NCI-H446 treated with DMSO at 0.1 percent for 48 hours (cell line): ENCODE measurements around the gene IL26.
"Not testable (repeated sequence)": the region's sequence is repeated elsewhere in the genome, so short reads cannot be mapped to it uniquely, and the experiment has no call there.

Source experiments
- DNase-seq: peaks from one replicate; lab custom pipeline; 2025; lab: John Stamatoyannopoulos, UW

The IL26 gene

DNA sequence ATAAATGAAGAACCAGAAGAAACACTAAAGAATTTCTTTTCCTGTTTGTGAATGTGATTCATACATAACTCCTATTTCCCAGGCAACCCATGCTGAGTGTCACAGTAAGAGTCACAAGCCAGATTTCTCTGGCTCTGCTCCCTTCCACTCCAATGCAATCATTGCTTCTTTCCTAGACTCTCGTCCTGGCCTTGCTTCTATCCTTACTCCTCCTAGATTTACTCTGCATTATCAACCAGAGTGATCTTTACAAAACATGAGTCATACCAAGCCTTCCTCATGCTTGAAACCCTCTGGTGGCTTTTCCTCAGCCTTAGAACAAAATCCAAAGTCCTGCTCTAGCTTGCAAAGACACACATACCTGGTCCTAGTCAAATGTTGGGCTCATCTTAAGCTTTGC, 14.5 kb upstream of the IL26 start:
- no peak for DNase-seq

DNA sequence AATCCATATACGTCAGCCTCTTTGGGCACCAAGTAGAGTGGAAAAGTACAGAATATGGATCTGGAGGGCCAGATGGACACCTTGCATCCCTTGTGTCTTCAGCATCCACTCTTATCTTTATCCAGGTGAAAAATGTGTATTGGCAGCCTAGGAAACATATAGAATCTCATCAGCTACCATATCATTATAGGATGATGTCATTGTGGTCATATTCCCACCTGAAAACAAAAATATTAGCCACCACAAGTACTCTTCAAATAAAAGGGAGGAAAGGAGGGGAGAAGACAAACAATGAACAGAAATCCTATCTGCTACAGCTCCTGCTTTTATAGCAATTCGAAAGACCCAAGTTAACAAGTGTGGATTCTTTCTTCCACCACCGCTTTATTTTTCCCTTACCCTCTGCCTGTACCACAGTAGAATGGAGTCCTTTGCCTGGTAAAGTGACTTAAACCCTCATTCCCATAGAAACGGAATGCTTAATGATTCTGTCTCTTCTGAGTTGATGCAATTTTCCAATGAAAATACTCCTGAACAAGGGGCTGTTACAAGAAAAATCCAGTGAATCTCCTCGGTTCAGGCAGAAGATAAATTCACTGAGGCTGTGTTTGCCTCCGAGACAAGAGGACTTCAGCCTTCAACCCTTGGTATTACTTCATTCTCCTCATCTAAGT, 13.8 kb upstream of the IL26 start:
- no peak for DNase-seq

GRCh38 chr12:68237619-68238018, 12.0 kb upstream of the IL26 start:
- DNase-seq, result no peak

DNA sequence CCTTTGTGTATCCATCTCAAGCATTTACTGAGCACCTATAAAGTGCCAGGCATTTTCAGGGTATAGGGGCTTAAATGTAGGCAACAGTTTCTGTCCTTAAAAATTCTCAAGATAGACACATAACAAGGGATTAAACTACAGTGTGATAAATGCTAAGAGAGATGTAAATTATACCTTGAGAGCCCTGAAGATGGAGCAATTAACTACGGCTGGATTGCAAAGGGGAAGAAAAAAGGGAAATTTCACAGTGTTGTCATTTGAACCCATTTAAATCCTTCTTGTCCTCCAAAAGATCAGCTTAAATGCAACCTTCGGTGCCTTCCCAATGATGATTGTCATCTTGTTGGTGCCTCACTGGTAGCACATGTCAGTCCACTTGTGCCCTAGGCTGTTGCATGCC, 11.5 kb upstream of the IL26 start:
- no peak for DNase-seq

DNA sequence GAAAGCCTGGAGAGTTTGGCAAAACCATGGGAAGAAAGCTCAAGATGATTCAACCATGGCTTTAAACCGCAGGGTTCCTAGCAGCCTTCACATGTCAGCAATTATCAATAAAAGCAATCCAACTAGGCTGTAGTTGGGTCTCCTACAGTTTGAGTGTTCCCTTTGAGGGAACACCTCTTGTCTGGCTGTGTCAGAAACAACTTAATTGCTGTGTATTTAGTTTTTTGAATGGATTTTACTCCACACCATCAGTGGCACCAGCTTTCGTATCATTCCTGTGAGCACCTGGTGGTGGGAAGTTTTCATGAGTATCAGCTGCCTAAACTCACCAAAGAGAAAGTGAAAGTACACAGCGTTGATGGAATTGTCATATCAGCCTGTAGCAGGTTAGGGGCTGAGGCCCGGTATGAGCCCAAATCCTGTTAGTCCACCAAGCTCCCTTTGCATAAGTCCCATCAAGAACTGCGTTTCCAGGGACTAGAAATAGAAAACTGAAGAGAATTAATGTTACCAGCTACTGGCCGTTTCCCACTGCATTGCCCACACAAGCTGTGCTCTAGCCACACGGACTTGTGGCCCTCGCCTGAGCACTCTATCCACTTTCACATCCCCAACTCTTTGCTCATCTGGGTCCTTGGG, 10.9 kb upstream of the IL26 start:
- DNase-seq, result no peak

DNA sequence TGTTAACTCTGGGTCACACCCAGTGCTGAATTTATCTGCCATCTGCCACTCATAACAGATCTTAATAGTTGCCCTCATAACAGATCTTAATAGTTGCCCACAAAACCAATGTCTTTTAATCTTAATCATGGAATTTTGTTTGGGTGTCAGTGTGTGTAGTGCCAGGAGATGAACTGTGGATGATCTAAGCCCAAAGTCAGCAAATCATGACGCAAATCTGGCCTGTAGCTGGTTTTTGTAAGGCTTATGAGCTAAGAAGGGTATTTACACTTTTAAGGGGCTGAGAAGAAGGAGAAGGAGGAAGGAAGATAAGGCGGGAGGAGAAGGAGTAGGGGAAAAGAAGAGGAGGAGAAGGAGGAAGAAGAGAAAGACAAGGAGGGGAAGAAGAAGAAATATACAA, 10.0 kb upstream of the IL26 start:
- DNase-seq, result no peak

DNA sequence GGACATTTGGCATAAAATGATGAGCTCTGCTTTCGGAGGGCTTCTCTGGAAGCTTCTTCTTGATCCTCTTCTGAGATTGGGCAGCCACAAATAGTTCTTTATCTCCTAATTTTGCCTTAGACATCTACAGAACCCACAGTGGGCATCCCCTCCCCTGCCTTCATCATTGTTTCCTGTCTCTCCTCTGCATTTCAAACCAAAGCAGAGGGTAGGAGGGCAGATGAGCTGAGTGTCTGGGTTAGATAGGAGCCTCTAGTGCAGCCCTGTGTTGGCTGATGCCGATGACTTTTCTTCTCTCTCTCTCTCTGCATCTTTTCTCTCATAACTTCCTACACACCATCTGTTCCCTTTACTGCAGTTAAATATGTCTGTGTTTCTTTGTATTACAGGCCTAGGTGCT, 8.5 kb upstream of the IL26 start:
- no peak for DNase-seq

DNA sequence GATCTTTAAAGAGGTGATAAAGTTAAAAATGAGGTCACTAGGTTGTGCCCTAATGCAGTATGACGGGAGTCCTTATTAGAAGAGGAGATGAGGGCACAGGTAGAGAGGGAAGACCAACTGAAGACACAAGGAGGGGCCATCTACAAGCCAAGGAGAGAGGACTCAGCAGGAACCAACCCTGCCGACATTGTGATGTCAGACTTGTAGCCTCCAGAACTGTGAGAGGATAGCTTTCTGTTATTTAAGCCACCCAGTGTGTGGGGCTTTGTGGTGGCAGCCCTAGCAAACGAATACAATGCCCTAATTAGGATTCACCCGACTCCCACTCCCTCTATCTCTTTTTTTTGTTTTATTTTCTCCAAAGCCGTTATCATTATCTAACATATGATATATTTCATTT, 7.9 kb upstream of the IL26 start:
- no peak for DNase-seq

- DNase-seq, result no peak
These were observed 6.1 kb upstream of the IL26 start for GRCh38 chr12:68231691-68232090.

GRCh38 chr12:68231229-68231628, 5.6 kb upstream of the IL26 start:
- no peak for DNase-seq

GRCh38 chr12:68229956-68230355, 4.3 kb upstream of the IL26 start:
- DNase-seq, result no peak

DNA sequence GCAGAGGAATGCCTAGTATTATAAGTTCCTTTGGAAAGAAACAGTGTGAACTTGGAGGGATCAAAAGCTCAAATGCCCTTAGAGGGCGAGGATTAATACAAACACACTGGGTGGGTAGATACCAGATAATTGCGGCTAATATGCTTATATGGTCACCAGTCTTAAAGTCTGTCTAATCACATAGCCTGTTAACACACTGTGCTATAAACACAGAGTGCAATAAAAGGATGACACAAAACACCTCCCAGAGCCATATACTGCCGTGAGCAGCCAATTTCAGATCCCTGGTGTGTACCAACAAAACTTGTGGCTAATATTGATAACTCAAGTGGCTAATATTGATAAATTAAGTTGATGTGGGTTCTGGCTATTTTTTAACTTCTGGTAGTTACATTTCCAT, 1.7 kb upstream of the IL26 start:
- no peak for DNase-seq

- DNase-seq, result no peak
These were observed 861 bp downstream of the IL26 start for GRCh38 chr12:68224613-68225285.

DNA sequence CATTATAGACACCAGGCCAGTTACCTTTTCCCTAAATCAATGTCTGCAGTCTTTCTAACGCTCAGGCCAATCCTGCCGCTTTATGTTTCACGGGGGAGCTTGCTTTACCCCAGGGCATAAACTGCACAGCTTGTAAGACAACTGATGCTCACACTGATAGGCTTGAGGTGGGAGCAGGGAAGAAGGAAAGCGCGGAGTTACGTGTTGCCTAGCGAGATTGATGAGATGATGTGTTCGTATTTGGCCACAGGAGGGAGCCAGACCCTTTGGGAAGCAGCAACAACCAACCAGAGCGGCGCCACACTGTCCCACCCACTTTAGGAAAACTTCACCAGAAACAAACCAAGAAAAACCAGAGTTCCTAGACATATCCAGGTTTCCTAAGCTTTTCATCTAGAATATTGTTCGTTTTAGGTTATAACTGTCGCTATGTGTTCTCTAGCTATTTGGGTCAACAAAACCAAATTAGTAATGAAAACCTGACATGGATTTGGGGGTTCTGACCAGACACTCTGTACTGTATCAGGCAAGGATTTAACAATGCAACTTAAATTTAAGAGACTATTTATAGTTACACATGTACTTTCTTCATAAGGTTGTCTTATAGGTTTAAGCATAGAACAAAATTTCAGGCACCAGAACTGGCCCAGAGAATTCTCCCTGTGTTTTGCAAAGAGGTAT, 2.4 kb downstream of the IL26 start:
- DNase-seq, result peak; percentile 74

GRCh38 chr12:68222326-68222725, 3.3 kb downstream of the IL26 start:
- DNase-seq, result peak; percentile 20

GRCh38 chr12:68221497-68221896, 4.1 kb downstream of the IL26 start:
- DNase-seq, result no peak

DNA sequence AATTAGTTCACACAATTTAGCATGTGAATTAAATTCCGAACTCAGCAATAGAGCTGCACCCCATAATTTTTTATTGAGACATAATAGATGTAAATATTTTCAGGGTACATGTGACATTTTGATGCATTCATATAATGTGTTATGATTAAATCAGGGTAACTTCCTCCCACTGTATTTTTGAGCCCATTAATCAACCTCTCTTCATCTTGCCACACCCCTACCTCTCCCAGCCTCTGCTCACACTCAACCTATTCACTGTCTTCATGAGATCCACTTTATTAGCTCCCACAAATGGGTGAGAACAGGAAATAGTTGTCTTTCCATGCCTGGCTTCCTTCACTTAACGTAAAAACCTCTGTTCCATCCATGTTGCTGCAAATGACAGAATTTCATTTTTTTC, 14.7 kb downstream of the IL26 start:
- DNase-seq, result no peak

DNA sequence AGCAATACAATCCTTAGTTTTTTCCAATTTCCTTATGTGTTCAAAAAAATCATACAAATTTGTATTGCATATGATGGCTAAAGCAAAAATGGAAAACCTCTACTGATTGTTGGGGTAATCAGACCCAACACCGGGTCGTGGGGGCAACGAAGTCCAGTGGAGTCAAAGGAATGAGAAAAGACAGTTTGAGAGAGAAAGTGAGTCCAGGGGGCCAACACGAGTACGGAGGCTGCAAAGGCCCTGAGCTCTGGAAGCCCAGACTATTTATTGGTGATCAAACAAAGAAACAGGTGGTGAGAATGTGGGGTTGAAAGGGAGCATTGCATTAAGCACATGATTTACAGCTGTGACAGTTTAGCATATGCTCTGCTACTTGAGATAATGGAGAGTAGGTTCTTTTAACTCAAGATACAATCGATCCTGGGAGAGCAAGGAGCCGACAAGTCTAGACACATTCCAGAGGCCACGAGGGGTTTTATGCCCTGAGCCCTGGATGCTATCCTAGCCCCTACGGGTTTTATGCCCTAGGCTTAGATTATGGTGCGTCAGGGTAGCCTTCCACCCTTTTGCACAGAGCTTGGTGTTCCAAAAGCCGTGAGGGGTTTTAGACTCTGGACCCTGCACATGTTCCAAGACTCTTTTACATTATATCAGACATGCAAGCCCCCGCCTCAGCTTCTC, 16.4 kb downstream of the IL26 start:
- DNase-seq, result not testable (repeated sequence)

DNA sequence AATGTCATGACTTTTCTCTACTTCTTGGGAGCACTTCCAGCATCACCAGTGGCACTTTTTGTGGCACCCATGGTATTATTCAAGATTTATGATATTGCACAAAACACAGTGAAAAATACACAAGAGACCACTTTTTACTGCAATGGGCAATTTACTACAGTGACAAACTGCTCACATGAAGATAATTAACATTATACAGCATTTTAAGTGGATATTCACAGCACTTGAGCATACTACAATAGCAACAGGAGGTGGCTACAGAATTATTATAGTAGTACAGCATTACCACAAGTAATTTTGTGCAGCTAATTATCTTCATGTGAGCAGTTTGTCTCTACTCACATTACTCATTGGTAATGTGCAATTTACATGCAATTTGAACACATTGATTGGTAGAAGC, 18.3 kb downstream of the IL26 start:
- no peak for DNase-seq

DNA sequence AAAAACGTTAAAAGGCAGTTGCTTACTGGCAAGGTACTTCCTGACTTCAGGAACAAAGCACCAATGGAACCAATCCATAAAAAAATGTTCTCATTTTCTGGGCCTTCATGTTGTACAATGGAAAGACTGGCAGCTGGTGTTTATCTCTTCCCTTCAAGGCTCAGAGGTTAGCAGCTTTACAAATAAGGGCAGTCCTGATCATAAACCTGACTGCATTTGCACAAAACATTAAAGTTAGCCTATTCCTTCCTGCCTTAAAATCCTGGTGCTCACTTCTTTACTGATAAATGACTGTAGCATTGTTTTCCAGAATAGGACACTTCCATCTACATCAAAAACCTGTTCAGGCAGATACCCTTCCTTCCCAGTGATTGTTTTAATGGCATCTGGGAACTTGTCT, 19.2 kb downstream of the IL26 start:
- DNase-seq, result no peak

DNA sequence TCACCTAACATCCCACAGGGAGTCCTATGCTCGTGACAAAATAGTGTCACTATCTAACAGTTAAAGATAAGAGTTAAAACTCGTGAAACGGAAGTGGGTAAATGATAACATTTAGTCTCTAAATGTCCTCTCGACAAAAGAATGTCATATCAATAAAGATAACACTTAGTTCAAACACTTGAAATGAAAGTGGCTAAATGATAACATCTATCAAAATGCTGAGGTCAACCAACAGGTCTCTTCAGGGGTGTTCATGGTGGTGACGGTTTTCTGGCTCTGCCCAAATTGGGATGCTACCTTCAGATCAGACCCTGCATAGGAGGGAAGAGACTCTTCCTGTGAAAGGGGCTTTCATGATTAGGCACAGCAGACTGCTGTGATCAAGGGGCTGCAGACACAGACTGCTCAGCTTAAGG, 22.1 kb downstream of the IL26 start:
- DNase-seq, result no peak

DNA sequence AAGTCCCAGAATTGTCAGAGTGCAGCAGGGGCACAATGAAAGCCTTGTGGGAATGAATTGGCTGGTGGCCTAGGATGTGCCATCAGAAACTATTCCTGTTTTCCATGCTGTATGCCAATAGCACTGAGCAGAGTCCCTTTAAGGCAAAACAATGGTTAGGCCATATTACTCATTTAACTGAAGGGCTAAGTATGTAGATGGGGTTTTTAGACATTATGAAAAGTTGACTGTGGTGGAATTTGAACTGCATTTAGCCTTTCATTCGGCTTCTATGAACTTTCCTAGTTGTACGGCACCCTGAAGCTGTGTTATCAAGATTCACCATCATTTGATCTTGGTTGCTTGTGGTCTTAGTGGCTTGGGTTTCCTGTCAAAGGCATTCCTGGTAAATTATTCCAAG, 24.8 kb downstream of the IL26 start:
- DNase-seq, result no peak
